Mucosa of descending colon (tissue), 3 donors: ENCODE results near the gene BAHD1. TPM values are rescaled to one million over a fixed set of nuclear protein-coding genes. Genes with fewer than 3 reads are reported as not detected.
A peak's percentile ranks its signal among the peaks of the same experiment; 100 is the strongest.

Experiments used
- ATAC-seq: fragments of 200-7000 bp; cut with Tn5 transposase; one replicate; pipeline ENCODE4 v1.9.1; 2020; ENCODE audit warnings: mild to moderate bottlenecking, moderate library complexity
- DNase-seq, 3 donors: peaks; one replicate each; pipeline ENCODE4 v3.0.0-alpha.2; 2020
- H3K36me3 ChIP-seq: fragments of 200-600 bp; one replicate; pipeline ENCODE4 v1.8.0; 2021; ENCODE audit warnings: low read depth, mild to moderate bottlenecking
- H3K4me1 ChIP-seq: fragments of 200-600 bp; one replicate; pipeline ENCODE4 v1.8.0; 2021; ENCODE audit warnings: low read depth, mild to moderate bottlenecking
- H3K4me3 ChIP-seq: fragments of 200-600 bp; one replicate; pipeline ENCODE4 v1.8.0; 2021; ENCODE audit warnings: mild to moderate bottlenecking
- H3K9me3 ChIP-seq: fragments of 200-600 bp; one replicate; pipeline ENCODE4 v1.8.0; 2021; ENCODE audit warnings: mild to moderate bottlenecking
- intact Hi-C, 2 donors: fragments of 100-400 bp; cut with DNase I in 1 of 2; cut with micrococcal nuclease in 1 of 2; formaldehyde crosslinking; loops; one replicate each; pipeline versions ENCODE4 v1.11.0 to v1.11.1; 2022; cut with DNase I, micrococcal nuclease
- total RNA-seq, 3 donors: library from RNA; stranded (reverse); fragmentation: NEBNext Ultra II Directional in 2 of 3; extraction: Animal tissue kit (Norgen Biotek cat#: 25700) in 2 of 3; gene quantifications; one replicate each; pipeline versions ENCODE4 v1.2.1 to v1.2.4, GENCODE V29; 2021 to 2023
- TF ChIP-seq, protein P1 (sequence below): fragments of 200-600 bp; IDR thresholded peaks from one replicate; pipeline ENCODE4 v1.8.0; 2022; ENCODE audit warnings: antibody characterized with exemption, mild to moderate bottlenecking
- donor health status: DM: no; HTN: no; CAD: no; lungs with moderate emphysema.
- donor health status: DM: no; HTN: no; CAD: no.
- donor health status: DM: no; HTN: yes; CAD: no.

The BAHD1 gene
- total RNA-seq, 3 donors from 2014 or later = 26.9 to 32.2 (median 31.1) TPM

DNA sequence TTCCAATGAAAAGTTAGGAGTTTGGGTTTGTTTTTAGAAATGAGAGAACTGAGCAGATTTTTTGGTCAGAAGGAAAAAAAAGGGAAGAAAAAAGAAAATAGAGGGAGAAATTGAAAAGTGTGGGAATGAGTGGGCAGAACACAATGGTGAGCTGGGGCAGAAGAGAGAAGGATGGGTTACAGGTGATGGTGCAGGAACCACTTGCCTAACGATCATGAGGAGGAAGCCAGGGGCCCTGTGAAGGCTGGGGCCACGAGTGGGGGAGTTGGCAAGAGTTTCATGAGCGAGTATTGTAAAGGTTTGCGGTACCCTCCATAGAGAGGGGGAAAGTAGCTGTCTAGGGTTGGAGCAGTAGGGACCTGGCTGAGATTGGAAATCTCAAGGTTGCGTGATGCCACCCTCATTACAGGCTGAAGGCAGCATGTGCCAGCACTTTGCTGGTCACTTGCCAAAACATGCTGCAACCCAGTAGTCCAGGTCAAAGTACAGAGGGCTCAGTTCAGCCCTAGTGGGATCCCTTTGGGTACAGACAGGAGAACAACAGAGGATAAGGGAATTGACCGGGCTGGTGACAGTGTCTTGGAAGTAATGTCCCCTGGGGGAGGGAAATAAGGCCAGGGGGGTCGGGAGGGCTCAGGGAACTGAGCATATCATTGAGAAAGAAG lies 28.5 kb upstream of the BAHD1 start:
- Histone ChIP-seq H3K4me3 (no peak overlapping the region), H3K9me3 (no peaks in the 10 kb centered on the region), H3K4me1 (peaks cover 11% of the 10 kb centered on the region), H3K36me3 (peaks cover 4% of the 10 kb centered on the region)
- intact Hi-C loops = no loop called here
- DNase-seq (peak in 2 of 3 donors; percentile 80 to 83), ATAC-seq (peak; percentile 96)
- TF ChIP-seq, protein P1, sequence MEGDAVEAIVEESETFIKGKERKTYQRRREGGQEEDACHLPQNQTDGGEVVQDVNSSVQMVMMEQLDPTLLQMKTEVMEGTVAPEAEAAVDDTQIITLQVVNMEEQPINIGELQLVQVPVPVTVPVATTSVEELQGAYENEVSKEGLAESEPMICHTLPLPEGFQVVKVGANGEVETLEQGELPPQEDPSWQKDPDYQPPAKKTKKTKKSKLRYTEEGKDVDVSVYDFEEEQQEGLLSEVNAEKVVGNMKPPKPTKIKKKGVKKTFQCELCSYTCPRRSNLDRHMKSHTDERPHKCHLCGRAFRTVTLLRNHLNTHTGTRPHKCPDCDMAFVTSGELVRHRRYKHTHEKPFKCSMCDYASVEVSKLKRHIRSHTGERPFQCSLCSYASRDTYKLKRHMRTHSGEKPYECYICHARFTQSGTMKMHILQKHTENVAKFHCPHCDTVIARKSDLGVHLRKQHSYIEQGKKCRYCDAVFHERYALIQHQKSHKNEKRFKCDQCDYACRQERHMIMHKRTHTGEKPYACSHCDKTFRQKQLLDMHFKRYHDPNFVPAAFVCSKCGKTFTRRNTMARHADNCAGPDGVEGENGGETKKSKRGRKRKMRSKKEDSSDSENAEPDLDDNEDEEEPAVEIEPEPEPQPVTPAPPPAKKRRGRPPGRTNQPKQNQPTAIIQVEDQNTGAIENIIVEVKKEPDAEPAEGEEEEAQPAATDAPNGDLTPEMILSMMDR = no peak

DNA sequence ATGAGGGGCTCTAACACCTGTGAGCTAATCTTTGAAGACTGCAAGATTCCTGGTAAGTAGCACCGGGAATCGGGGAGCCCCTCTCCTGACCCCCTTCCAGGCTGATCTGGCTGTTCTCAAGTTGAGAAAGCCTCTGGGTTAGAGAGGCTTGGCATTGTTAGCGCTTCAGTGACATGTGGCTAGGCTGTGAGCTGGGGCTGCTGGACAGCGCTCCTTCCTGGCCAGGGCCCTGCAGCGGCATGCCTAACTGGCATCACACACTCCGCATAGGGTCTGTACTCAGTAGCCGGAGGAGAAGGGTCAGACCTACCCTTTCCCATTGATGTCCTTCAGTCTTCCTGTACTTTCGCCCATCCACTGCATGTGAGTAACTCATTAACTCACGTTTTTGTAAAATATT lies 27.7 kb upstream of the BAHD1 start:
- ATAC-seq = no peak
- no peak for DNase-seq
- peaks cover 4% of the 10 kb centered on the region for H3K36me3 ChIP-seq
- H3K9me3 ChIP-seq = no peaks in the 10 kb centered on the region
- no peak overlapping the region for H3K4me3 ChIP-seq
- TF ChIP-seq, protein P1 = no peak
- H3K4me1 ChIP-seq = peaks cover 9% of the 10 kb centered on the region
- intact Hi-C loops = no loop called here

DNA sequence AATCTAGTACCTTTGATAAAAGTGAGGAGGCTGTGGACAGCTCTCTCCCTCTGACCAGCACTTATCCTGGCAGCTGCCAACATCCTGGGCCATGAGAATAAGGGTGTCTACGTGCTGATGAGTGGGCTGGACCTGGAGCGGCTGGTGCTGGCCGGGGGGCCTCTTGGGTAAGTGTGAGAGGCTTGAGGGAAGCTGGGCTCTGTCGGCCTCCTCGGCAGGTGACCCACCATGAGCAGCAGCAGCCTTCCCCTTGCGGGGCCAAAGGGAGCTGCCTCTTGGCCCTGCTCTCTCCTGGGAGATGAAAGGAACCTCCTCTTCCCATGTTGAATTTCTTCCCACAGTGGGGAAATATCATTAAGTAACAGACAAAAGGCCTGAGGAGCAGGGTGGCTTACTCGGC lies 25.9 kb upstream of the BAHD1 start:
- intact Hi-C loops = no loop called here

DNA sequence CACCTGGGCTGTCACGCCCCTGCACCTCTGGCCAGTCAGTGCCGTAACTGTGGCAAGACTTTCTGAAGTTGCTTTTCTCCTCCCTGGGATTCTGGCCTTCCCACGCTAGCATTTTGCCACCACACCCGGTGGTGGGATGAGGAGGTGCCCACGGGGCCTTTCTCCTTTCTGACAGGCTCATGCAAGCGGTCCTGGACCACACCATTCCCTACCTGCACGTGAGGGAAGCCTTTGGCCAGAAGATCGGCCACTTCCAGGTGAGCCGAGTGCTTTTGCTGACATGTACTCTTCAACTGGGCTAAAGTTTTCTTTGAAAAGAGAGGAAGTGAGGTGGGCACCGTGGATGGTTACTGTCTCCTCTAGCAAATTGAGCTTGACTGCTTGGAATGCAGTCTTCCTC lies 25.5 kb upstream of the BAHD1 start:
- Histone ChIP-seq H3K4me1 (peaks cover 12% of the 10 kb centered on the region), H3K9me3 (no peaks in the 10 kb centered on the region), H3K4me3 (no peak overlapping the region), H3K36me3 (peaks cover 4% of the 10 kb centered on the region)
- DNase-seq (no peak), ATAC-seq (no peak)
- intact Hi-C loops = no loop called here
- TF ChIP-seq, protein P1 = no peak

More for the DNA sequence above, 25.9 kb upstream of the BAHD1 start:
- DNase-seq (no peak), ATAC-seq (no peak)
- Histone ChIP-seq H3K4me1 (peaks cover 9% of the 10 kb centered on the region), H3K9me3 (no peaks in the 10 kb centered on the region), H3K4me3 (no peak overlapping the region), H3K36me3 (peaks cover 4% of the 10 kb centered on the region)
- TF ChIP-seq, protein P1 = no peak

DNA sequence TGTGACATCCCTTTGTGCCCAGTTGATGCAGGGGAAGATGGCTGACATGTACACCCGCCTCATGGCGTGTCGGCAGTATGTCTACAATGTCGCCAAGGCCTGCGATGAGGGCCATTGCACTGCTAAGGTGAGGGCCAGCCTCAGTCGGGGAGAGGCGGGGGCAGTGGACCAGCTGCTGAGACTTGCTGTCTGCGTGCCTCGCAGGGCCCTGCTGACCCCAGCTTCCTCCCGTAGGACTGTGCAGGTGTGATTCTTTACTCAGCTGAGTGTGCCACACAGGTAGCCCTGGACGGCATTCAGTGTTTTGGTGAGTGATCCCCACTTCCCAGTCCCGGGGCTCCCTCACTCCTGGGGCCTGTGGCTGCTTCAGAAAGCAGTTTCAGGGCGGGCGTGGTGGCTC lies 24.7 kb upstream of the BAHD1 start:
- intact Hi-C loops = no loop called here
- Histone ChIP-seq H3K36me3 (peaks cover 4% of the 10 kb centered on the region), H3K4me3 (no peak overlapping the region), H3K9me3 (no peaks in the 10 kb centered on the region), H3K4me1 (peaks cover 17% of the 10 kb centered on the region)
- no peak for ATAC-seq
- TF ChIP-seq, protein P1 = no peak
- DNase-seq = no peak
